Measurements from ENCODE around the gene KRT80. TPM values are rescaled to one million over a fixed set of nuclear protein-coding genes. Genes with fewer than 3 reads are reported as not detected.

Gene KRT80
- polyA plus RNA-seq, 1 donor (not counting 4 experiments of a cell fraction or from before 2014, with no cell fraction given) = 4.1 TPM

DNA sequence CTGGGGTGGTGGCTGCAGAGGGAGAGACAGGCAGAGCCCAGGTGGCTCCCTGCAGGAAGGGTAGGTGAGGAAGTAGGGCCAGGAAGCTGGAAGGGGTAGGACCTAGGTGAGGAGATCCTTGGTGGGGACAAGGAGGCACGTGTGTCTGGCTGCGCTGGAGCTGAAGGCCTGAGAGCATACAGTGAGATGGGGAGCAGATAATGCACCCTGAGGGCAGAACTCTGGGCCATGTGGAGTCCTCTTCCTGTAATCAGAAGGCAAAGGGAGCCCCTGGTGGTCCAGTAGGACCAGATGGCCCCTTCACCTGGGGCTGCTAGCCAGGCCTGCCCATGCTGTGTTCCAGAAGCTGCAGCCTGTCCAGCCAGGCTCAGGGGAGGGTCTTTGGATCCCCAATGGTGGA lies 15.3 kb upstream of the KRT80 start:
- TF ChIP-seq EZH2 (IDR thresholded peaks at IDR 0.05; ENCODE audit: low read length) (no peak), CTCF (optimal IDR thresholded peaks at IDR 0.05 in 1 of 3, IDR thresholded peaks at IDR 0.05 in 1 of 3, conservative IDR thresholded peaks at IDR 0.05 in 1 of 3; ENCODE audit: extremely low read depth in 1 of 3, insufficient read depth in 2 of 3, low read length in 3 of 3) (no peak)

GRCh38 chr12:52206304-52207040 lies 14.7 kb upstream of the KRT80 start:
- Histone ChIP-seq H3K9me1 (ENCODE audit: control insufficient read depth, extremely low read depth, insufficient read depth, low read length) (no peaks in the 10 kb centered on the region), H4K20me1 (ENCODE audit: control insufficient read depth, extremely low read depth, insufficient read depth, low read length) (no peaks in the 10 kb centered on the region), H3K27ac (ENCODE audit: control insufficient read depth, insufficient read depth, low read length) (no peak overlapping the region), H3K4me3 (ENCODE audit: control insufficient read depth in 2 of 3, extremely low read depth in 1 of 3, insufficient read depth in 2 of 3, low read depth in 1 of 3, low read length in 3 of 3) (no peak overlapping the region), H3K4me2 (ENCODE audit: control insufficient read depth, extremely low read depth, insufficient read depth, low read depth, low read length) (no peak overlapping the region), H3K4me1 (ENCODE audit: control insufficient read depth, extremely low read depth, insufficient read depth, low read length) (peaks cover 69% of the 10 kb centered on the region), H2AFZ (ENCODE audit: control insufficient read depth, low read length) (no peak overlapping the region), H3K36me3 (ENCODE audit: control insufficient read depth in 2 of 2, extremely low read depth in 1 of 2, insufficient read depth in 2 of 2, low read length in 2 of 2) (no peaks in the 10 kb centered on the region), H3K79me2 (ENCODE audit: control insufficient read depth, insufficient read depth, low read length) (no peaks in the 10 kb centered on the region), H3K9me3 (ENCODE audit: control insufficient read depth, low read depth, low read length) (no peaks in the 10 kb centered on the region), H3K27me3 (ENCODE audit: control insufficient read depth, extremely low read depth, insufficient read depth, low read length) (no peaks in the 10 kb centered on the region), H3K9ac (ENCODE audit: control insufficient read depth, extremely low read depth, insufficient read depth, low read length) (no peak overlapping the region)
- dilution Hi-C loops (cut with MboI; ENCODE audit: extremely low pct_ligation_motif_present, low sequenced_read_pairs) = no loop called here
- FAIRE-seq = no peak
- no peak for TF ChIP-seq EZH2 (IDR thresholded peaks at IDR 0.05; ENCODE audit: low read length)
- no peak for TF ChIP-seq CTCF (optimal IDR thresholded peaks at IDR 0.05 in 1 of 3, IDR thresholded peaks at IDR 0.05 in 1 of 3, conservative IDR thresholded peaks at IDR 0.05 in 1 of 3; ENCODE audit: extremely low read depth in 1 of 3, insufficient read depth in 2 of 3, low read length in 3 of 3)
- no peak for DNase-seq (ENCODE audit: low read depth, low spot score)

More for the DNA sequence above, 15.3 kb upstream of the KRT80 start:
- no peaks in the 10 kb centered on the region for H3K27me3 ChIP-seq (ENCODE audit: control insufficient read depth, extremely low read depth, insufficient read depth, low read length)
- DNase-seq (ENCODE audit: low read depth, low spot score) (no peak), FAIRE-seq (no peak)
- peaks cover 69% of the 10 kb centered on the region for H3K4me1 ChIP-seq (ENCODE audit: control insufficient read depth, extremely low read depth, insufficient read depth, low read length)
- dilution Hi-C loops (cut with MboI; ENCODE audit: extremely low pct_ligation_motif_present, low sequenced_read_pairs) = no loop called here
- H3K4me2 ChIP-seq (ENCODE audit: control insufficient read depth, extremely low read depth, insufficient read depth, low read depth, low read length) = no peak overlapping the region
- H3K4me3 ChIP-seq (ENCODE audit: control insufficient read depth in 2 of 3, extremely low read depth in 1 of 3, insufficient read depth in 2 of 3, low read depth in 1 of 3, low read length in 3 of 3) = no peak overlapping the region
- H2AFZ ChIP-seq (ENCODE audit: control insufficient read depth, low read length) = no peak overlapping the region
- H3K36me3 ChIP-seq (ENCODE audit: control insufficient read depth in 2 of 2, extremely low read depth in 1 of 2, insufficient read depth in 2 of 2, low read length in 2 of 2) = no peaks in the 10 kb centered on the region
- H3K79me2 ChIP-seq (ENCODE audit: control insufficient read depth, insufficient read depth, low read length) = no peaks in the 10 kb centered on the region
- no peaks in the 10 kb centered on the region for H4K20me1 ChIP-seq (ENCODE audit: control insufficient read depth, extremely low read depth, insufficient read depth, low read length)
- H3K27ac ChIP-seq (ENCODE audit: control insufficient read depth, insufficient read depth, low read length) = no peak overlapping the region
- no peaks in the 10 kb centered on the region for H3K9me1 ChIP-seq (ENCODE audit: control insufficient read depth, extremely low read depth, insufficient read depth, low read length)
- H3K9me3 ChIP-seq (ENCODE audit: control insufficient read depth, low read depth, low read length) = no peaks in the 10 kb centered on the region
- H3K9ac ChIP-seq (ENCODE audit: control insufficient read depth, extremely low read depth, insufficient read depth, low read length) = no peak overlapping the region
